ENCODE results near the gene ABTB2.
A peak's percentile ranks its signal among the peaks of the same experiment; 100 is the strongest.

ABTB2 gene

GRCh38 chr11:34324466-34324865, 33.3 kb downstream of the ABTB2 start:
- no peak overlapping the region for H3K4me3 ChIP-seq (ENCODE audit: low read depth, low read length)
- no peak for DNase-seq (ENCODE audit: low read depth)

DNA sequence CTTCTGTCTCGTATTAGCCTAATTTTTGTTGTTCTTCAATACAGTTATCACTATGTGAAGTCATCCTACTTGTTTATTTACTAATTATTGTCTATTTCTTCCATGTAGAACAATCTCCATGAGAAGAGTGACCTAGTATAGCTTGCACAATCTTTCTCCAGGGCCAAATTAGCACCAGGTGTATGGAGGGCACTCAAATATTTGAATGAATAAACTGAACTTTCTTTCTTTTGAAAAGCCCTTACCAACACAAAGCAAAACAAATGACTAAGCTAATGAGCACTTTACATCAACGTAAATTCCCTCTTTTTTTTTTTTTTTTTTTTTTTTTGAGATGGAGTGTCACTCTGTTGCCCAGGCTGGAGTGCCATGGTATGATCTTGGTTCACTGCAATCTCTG, 34.2 kb downstream of the ABTB2 start:
- no peak for DNase-seq (ENCODE audit: low read depth)
- no peak overlapping the region for H3K4me3 ChIP-seq (ENCODE audit: low read depth, low read length)

DNA sequence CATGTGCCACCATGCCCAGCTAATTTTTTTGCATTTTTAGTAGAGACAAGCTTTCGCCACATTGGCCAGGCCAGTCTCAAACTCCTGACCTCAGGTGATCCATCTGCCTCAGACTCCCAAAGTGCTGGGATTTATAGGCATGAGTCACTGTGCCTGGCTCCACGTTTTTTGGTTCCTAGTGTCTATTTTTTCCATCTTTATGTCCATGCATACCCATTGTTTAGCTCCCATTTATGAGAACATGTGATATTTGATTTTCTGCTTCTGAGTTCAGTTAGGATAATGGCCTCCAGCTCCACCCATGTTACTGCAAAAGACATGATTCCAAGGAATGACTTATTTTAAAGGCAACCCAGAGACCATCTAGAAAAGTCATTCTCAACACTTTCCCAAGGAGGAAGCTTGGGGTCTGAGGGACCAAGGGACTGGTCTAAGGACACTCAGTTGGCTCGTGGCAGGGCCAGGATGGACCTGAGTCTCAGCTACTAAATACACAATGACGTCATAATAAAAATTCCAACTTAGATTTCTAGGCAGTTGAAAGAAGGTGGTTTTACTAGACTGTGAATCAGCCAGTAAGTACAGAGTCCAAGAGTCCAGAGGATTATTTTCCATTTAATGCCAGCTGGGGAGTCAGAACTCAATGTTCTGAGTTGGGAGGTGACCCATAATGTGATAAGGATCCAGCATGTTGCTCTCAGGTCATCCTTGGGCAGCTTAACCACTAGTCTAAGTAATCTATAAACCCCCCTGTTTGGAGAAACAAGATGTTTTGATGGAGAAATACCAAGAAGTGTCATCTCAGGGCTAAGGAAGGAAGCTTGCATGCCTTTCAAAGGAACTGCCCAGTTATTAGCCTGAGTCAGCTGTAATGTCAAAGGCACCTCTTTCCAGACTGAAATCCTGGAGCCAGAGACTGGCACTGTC, 39.4 kb downstream of the ABTB2 start:
- no peak for DNase-seq (ENCODE audit: low read depth)
- no peak overlapping the region for H3K4me3 ChIP-seq (ENCODE audit: low read depth, low read length)

DNA sequence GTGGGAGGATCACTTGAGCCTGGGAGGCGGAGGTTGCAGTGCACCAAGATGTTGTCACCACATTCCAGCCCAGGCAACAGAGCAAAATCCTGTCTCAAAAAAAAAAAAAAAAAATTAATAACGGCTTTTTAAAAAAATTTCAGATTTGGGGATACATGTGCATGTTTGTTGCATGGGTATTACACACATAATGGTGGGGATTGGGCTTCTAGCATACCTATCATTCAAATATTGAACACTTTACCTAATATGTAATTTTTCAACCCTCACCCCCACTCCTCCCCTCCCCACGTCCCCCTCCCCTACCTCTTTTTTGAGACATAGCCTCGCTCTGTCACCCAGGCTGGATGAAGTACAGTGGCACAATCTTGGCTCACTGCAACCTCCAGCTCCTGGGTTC, 40.1 kb downstream of the ABTB2 start:
- H3K4me3 ChIP-seq (ENCODE audit: low read depth, low read length): no peak overlapping the region
- no peak for DNase-seq (ENCODE audit: low read depth)

- no peak for DNase-seq (ENCODE audit: low read depth)
- H3K4me3 ChIP-seq (ENCODE audit: low read depth, low read length): no peak overlapping the region
Measured at GRCh38 chr11:34317036-34317360, 40.8 kb downstream of the ABTB2 start.

DNA sequence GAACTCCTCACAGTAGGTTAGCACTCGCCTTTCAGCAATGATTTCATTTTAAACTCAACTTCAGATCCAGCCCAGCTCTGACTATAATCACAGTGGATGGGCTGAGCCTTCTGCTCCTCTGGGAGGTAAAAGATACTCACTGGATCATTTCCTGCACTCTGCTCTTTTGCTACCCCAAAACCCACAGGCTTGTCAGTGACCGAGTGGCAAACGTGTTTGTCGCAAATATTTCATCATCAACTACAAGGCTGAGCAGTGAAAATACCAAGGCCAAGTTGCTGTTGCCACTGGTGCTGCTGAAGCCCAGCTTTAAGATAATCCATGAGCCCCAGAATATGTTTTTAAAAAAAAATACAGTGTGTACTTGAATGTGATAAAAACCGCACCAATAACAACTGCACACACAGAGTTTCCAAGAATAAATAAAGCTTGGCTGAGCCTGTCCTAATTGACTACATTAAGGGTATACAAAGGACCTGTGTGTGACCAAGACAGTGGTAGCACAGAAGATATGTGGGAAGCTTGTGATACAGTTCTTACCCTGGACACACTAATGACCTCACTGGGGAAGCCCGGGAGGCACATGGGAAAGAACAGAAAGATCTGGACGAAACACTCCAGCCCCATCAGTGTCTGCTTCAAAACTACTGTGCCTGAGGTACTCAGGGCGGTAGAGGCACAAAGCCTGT, 41.3 kb downstream of the ABTB2 start:
- no peak overlapping the region for H3K4me3 ChIP-seq (ENCODE audit: low read depth, low read length)
- no peak for DNase-seq (ENCODE audit: low read depth)

GRCh38 chr11:34315394-34315793, 42.4 kb downstream of the ABTB2 start:
- DNase-seq (ENCODE audit: low read depth): no peak
- no peak overlapping the region for H3K4me3 ChIP-seq (ENCODE audit: low read depth, low read length)

- DNase-seq (ENCODE audit: low read depth): no peak
- H3K4me3 ChIP-seq (ENCODE audit: low read depth, low read length): no peak overlapping the region
Measured at GRCh38 chr11:34314936-34315335, 42.9 kb downstream of the ABTB2 start.

- no peak overlapping the region for H3K4me3 ChIP-seq (ENCODE audit: low read depth, low read length)
- no peak for DNase-seq (ENCODE audit: low read depth)
Measured at GRCh38 chr11:34314176-34314575, 43.6 kb downstream of the ABTB2 start.

DNA sequence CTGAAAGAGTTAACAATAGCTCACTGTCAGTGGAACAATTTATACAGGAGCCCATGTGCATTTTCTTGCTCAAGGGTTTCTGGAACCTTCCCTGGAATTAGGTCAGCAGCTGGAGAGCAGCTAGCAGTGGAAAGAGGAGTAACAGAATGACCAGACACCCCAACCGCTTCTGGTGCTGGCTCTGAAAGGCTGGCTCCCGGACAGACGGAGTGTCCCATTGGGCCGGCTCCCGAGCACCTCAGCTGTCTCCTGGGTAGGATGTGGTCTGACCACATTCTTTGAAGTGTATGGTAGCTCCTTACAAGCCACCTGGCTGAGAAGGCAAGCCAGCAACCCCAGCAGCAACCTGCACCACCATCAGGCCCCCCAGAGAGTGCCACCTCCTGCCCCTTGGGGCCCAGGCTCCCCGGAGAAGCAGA, 44.7 kb downstream of the ABTB2 start:
- no peak for DNase-seq (ENCODE audit: low read depth)

DNA sequence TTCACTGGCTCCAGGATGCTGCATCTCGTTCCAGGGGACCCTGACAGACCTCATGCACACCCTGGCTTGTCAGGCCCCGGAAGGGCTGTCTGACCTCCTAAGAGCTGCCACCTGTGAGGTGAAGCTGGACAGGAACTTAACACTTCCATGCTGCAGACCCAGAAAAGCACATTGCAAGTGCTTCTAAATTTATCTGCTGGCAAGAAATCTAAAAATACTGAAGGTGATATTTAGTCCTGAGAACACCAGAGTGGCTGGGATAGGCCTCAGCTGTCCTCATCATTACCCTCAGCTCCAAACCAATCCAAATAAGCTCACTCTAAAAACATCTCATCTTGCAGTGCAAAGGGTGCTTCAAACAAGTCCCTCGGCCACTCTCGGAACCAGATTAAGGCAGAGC, 46.7 kb downstream of the ABTB2 start:
- no peak for DNase-seq (ENCODE audit: low read depth)
- no peak overlapping the region for H3K4me3 ChIP-seq (ENCODE audit: low read depth, low read length)

More for the DNA sequence above, 44.7 kb downstream of the ABTB2 start:
- H3K4me3 ChIP-seq (ENCODE audit: low read depth, low read length): no peak overlapping the region

DNA sequence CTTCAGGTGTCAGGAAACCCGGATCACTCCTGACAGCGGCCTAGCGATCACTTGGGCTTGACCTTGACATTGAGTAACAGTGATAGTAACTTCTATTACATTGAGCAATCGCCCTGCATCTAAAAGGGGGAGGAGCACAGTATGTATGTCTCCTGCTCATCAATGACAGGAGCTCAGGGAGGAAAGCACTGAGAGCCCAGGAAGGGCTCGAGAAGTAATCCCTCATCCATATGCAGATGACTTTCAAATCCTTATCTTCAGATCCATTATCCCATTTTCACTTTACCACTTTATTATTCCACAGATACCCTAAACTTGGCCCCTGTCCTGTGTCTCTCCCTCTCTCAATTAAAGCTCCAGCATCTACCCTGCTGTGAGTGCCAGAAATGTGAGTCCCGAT, 47.8 kb downstream of the ABTB2 start:
- DNase-seq (ENCODE audit: low read depth): no peak

DNA sequence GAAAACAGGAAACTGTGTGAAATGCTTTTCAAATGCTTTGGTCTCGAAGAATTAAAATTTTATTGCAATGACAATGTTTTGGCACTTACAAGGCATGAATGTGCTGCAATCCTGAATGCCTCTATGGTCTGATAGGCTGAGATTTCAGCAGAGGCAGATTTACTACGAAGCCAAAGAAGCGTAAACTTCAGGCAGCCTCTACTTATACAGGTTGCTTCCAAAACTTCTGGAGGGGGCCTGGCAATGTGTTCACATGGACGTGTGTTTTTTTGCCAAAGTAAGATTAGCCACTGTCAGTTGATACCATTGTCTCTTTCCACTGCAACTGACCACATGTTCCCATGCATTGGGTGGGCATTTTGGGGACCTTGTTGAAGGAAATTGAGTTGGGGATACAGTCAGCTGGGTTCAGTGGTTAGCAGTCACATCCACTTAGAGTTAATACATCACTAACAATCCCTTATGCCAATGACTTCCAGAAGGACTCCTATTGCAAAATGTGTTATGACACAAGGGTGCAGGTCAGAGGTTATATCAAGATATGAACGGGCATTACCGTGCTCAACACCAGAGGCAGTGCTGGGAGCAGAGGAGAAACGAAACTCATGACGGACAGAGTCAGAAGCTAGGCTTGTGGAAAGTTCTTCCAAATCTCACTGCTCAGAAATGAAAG, 48.8 kb downstream of the ABTB2 start:
- no peak for DNase-seq (ENCODE audit: low read depth)

More for the DNA sequence above, 47.8 kb downstream of the ABTB2 start:
- H3K4me3 ChIP-seq (ENCODE audit: low read depth, low read length): no peak overlapping the region

GRCh38 chr11:34308049-34308912, 49.5 kb downstream of the ABTB2 start:
- DNase-seq (ENCODE audit: low read depth): no peak
- H3K4me3 ChIP-seq (ENCODE audit: low read depth, low read length): no peak overlapping the region

More for the DNA sequence above, 48.8 kb downstream of the ABTB2 start:
- no peak overlapping the region for H3K4me3 ChIP-seq (ENCODE audit: low read depth, low read length)

DNA sequence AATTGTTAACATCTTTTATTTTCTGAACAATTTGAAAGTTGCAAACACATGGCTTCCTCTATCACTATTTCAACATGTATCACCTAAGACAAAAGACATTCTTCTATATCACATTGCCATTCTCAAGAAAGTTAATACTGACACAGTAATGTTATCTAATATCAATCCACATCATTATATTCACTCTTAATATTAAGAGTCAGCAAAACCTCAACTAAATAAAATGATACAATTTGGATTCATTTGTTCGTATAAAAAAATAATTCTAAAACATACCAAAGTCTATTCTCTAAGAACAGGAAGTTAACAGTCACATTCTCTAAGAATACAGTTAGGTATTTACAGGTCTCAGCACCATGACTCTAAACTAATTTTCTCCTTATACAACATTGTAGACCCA, 52.0 kb downstream of the ABTB2 start:
- no peak overlapping the region for H3K4me3 ChIP-seq (ENCODE audit: low read depth, low read length)
- no peak for DNase-seq (ENCODE audit: low read depth)

GRCh38 chr11:34305193-34305592, 52.6 kb downstream of the ABTB2 start:
- no peak for DNase-seq (ENCODE audit: low read depth)
- no peak overlapping the region for H3K4me3 ChIP-seq (ENCODE audit: low read depth, low read length)

- DNase-seq (ENCODE audit: low read depth): no peak
- H3K4me3 ChIP-seq (ENCODE audit: low read depth, low read length): no peak overlapping the region
Measured at GRCh38 chr11:34303028-34303570, 54.7 kb downstream of the ABTB2 start.

GRCh38 chr11:34302046-34302921, 55.5 kb downstream of the ABTB2 start:
- DNase-seq (ENCODE audit: low read depth): peak; percentile 93
- H3K4me3 ChIP-seq (ENCODE audit: low read depth, low read length): no peak overlapping the region
